Activated CD8-positive, alpha-beta memory T cell treated with anti-CD3 and anti-CD28 coated beads, Interleukin-2, amount 10 ng/mL, durations not matched to agents 7 days and 5 days (primary cell): ENCODE measurements around the gene UBA6. TPM values are rescaled to one million over a fixed set of nuclear protein-coding genes. Genes with fewer than 3 reads are reported as not detected.

ENCODE experiments used
- ATAC-seq: fragments of 150-1000 bp; cut with Tn5 transposase; one replicate; pipeline ENCODE4 v1.10.0; 2021; ENCODE audit warnings: moderate library complexity
- CTCF ChIA-PET: fragments of 350-600 bp; sonication (Branson Sonifier 250); formaldehyde crosslinking; loops from one replicate; lab custom pipeline; 2021; ENCODE audit warnings: antibody characterized with exemption; lab: Charles Lee
- DNase-seq: peaks from one replicate; pipeline ENCODE4 v3.0.0-alpha.2; 2020
- H3K27ac Mint-ChIP-seq: one replicate; pipeline ENCODE4 v1.8.0; 2021; ENCODE audit warnings: mild to moderate bottlenecking, mixed read lengths
- H3K27me3 Mint-ChIP-seq: one replicate; pipeline ENCODE4 v1.8.0; 2021; ENCODE audit warnings: mixed read lengths
- H3K36me3 Mint-ChIP-seq: one replicate; pipeline ENCODE4 v1.8.0; 2021; ENCODE audit warnings: mild to moderate bottlenecking, mixed read lengths
- H3K4me1 Mint-ChIP-seq: one replicate; pipeline ENCODE4 v1.8.0; 2021; ENCODE audit warnings: mixed read lengths
- H3K4me3 Mint-ChIP-seq: one replicate; pipeline ENCODE4 v1.8.0; 2021; ENCODE audit warnings: mild to moderate bottlenecking, moderate library complexity, mixed read lengths
- H3K9me3 Mint-ChIP-seq: one replicate; pipeline ENCODE4 v1.8.0; 2022; ENCODE audit warnings: low read depth, mixed read lengths
- total RNA-seq, 2 experiments: library from RNA; stranded (reverse); gene quantifications; one replicate each; pipeline ENCODE4 v1.2.3, GENCODE V29; 2021

The UBA6 gene
- total RNA-seq, 2 experiments from 2014 or later = 88.2 to 91.2 TPM

GRCh38 chr4:67576538-67576937 is 124.4 kb downstream of the UBA6 start:
- DNase-seq (no peak), ATAC-seq (no peak)
- Mint-ChIP-seq H3K27me3 (no peaks in the 10 kb centered on the region), H3K27ac (no peak overlapping the region), H3K4me3 (no peak overlapping the region), H3K4me1 (peaks cover 33% of the 10 kb centered on the region), H3K36me3 (peaks cover 60% of the 10 kb centered on the region), H3K9me3 (no peaks in the 10 kb centered on the region)
- CTCF ChIA-PET = interaction anchor here (1.0 to 1.5 kb wide), 2 partner anchors 11 to 50 kb away, joined by 3 read pairs; no protein-coding TSS in a partner anchor

- Mint-ChIP-seq H3K36me3 (peaks cover 58% of the 10 kb centered on the region), H3K9me3 (no peaks in the 10 kb centered on the region), H3K4me3 (no peak overlapping the region), H3K27ac (peak overlapping the region; percentile 7), H3K4me1 (peaks cover 28% of the 10 kb centered on the region), H3K27me3 (no peaks in the 10 kb centered on the region)
- DNase-seq (no peak), ATAC-seq (no peak)
- CTCF ChIA-PET = interaction anchor here (1.0 to 1.5 kb wide), 2 partner anchors 11 to 51 kb away, joined by 3 read pairs; no protein-coding TSS in a partner anchor
These were observed 124.9 kb downstream of the UBA6 start for GRCh38 chr4:67576059-67576466.

GRCh38 chr4:67575232-67576058 is 125.5 kb downstream of the UBA6 start:
- H3K27ac Mint-ChIP-seq = peak overlapping the region; percentile 30
- DNase-seq = no peak
- H3K4me1 Mint-ChIP-seq = peaks cover 22% of the 10 kb centered on the region
- CTCF ChIA-PET = interaction anchor here (1.5 kb wide), 1 partner anchor 12 kb away, joined by 3 read pairs; no protein-coding TSS in a partner anchor
- H3K9me3 Mint-ChIP-seq = no peaks in the 10 kb centered on the region
- ATAC-seq = no peak
- H3K4me3 Mint-ChIP-seq = peak overlapping the region; percentile 34
- peaks cover 53% of the 10 kb centered on the region for H3K36me3 Mint-ChIP-seq
- no peaks in the 10 kb centered on the region for H3K27me3 Mint-ChIP-seq

GRCh38 chr4:67573193-67573592 is 127.8 kb downstream of the UBA6 start:
- CTCF ChIA-PET = no interaction called here

GRCh38 chr4:67571975-67572374 is 129.0 kb downstream of the UBA6 start:
- H3K27me3 Mint-ChIP-seq = no peaks in the 10 kb centered on the region
- CTCF ChIA-PET = interaction anchor here (0.5 to 1.4 kb wide), 3 partner anchors 10 to 21 kb away, joined by 3 to 4 read pairs (median 3); no protein-coding TSS in a partner anchor
- no peak for DNase-seq
- ATAC-seq = no peak
- H3K27ac Mint-ChIP-seq = no peak overlapping the region
- H3K9me3 Mint-ChIP-seq = no peaks in the 10 kb centered on the region
- H3K4me1 Mint-ChIP-seq = peaks cover 18% of the 10 kb centered on the region
- H3K36me3 Mint-ChIP-seq = peaks cover 38% of the 10 kb centered on the region
- H3K4me3 Mint-ChIP-seq = no peak overlapping the region

More at GRCh38 chr4:67573193-67573592, 127.8 kb downstream of the UBA6 start:
- H3K9me3 Mint-ChIP-seq = no peaks in the 10 kb centered on the region
- H3K27ac Mint-ChIP-seq = peak overlapping the region; percentile 4
- no peaks in the 10 kb centered on the region for H3K27me3 Mint-ChIP-seq
- no peak overlapping the region for H3K4me3 Mint-ChIP-seq
- H3K36me3 Mint-ChIP-seq = peaks cover 41% of the 10 kb centered on the region
- H3K4me1 Mint-ChIP-seq = peaks cover 18% of the 10 kb centered on the region
- ATAC-seq = peak; percentile 42
- DNase-seq = no peak

- ATAC-seq = no peak
- Mint-ChIP-seq H3K4me3 (no peak overlapping the region), H3K27ac (no peak overlapping the region), H3K4me1 (peaks cover 21% of the 10 kb centered on the region), H3K36me3 (peaks cover 31% of the 10 kb centered on the region), H3K27me3 (no peaks in the 10 kb centered on the region), H3K9me3 (no peaks in the 10 kb centered on the region)
- CTCF ChIA-PET = interaction anchor here (1.3 to 1.4 kb wide), 2 partner anchors 9 to 19 kb away, joined by 4 to 5 read pairs; no protein-coding TSS in a partner anchor
- DNase-seq = no peak
These were observed 130.4 kb downstream of the UBA6 start for GRCh38 chr4:67570537-67570936.

- Mint-ChIP-seq H3K27ac (no peak overlapping the region), H3K9me3 (no peaks in the 10 kb centered on the region), H3K36me3 (peaks cover 25% of the 10 kb centered on the region), H3K4me3 (no peak overlapping the region), H3K4me1 (peaks cover 12% of the 10 kb centered on the region), H3K27me3 (no peaks in the 10 kb centered on the region)
- no peak for DNase-seq
- CTCF ChIA-PET = no interaction called here
- ATAC-seq = no peak
These were observed 132.1 kb downstream of the UBA6 start for GRCh38 chr4:67568820-67569219.

- CTCF ChIA-PET = no interaction called here
- no peak overlapping the region for H3K4me3 Mint-ChIP-seq
- H3K27me3 Mint-ChIP-seq = no peaks in the 10 kb centered on the region
- H3K36me3 Mint-ChIP-seq = peaks cover 18% of the 10 kb centered on the region
- ATAC-seq = no peak
- no peak for DNase-seq
- peaks cover 9% of the 10 kb centered on the region for H3K4me1 Mint-ChIP-seq
- H3K9me3 Mint-ChIP-seq = no peaks in the 10 kb centered on the region
- no peak overlapping the region for H3K27ac Mint-ChIP-seq
These were observed 134.6 kb downstream of the UBA6 start for GRCh38 chr4:67566335-67566734.

GRCh38 chr4:67565284-67565683 is 135.7 kb downstream of the UBA6 start:
- DNase-seq (no peak), ATAC-seq (no peak)
- H3K4me1 Mint-ChIP-seq = peaks cover 15% of the 10 kb centered on the region
- no peak overlapping the region for H3K27ac Mint-ChIP-seq
- peaks cover 24% of the 10 kb centered on the region for H3K36me3 Mint-ChIP-seq
- H3K27me3 Mint-ChIP-seq = no peaks in the 10 kb centered on the region
- CTCF ChIA-PET = no interaction called here
- no peaks in the 10 kb centered on the region for H3K9me3 Mint-ChIP-seq
- H3K4me3 Mint-ChIP-seq = no peak overlapping the region

Other genes with a start within 250 kb of the UBA6 start
- gene CENPC, start 155.7 kb downstream of the UBA6 start, total RNA-seq = 10 to 100 TPM; 37.4 to 46.5 TPM
- 10 to 100 TPM; 29.1 to 32.4 TPM for gene STAP1, start 142.4 kb downstream of the UBA6 start, total RNA-seq
- not detected for gene GNRHR, start 53.2 kb upstream of the UBA6 start, total RNA-seq
- gene TMPRSS11D, start 182.8 kb upstream of the UBA6 start, total RNA-seq = not detected